GM19240 (cell line): ENCODE results near the gene CAMK1.
A peak's percentile ranks its signal among the peaks of the same experiment; 100 is the strongest.
"Not testable (repeated sequence)": the region's sequence is repeated elsewhere in the genome, so short reads cannot be mapped to it uniquely, and the experiment has no call there.

Experiments used
- DNase-seq: peaks from one replicate; pipeline ENCODE4 v3.0.0; 2011; ENCODE audit warnings: low spot score; ENCODE audit not compliant: insufficient read length

CAMK1 gene

GRCh38 chr3:9776896-9777693 is 7.3 kb upstream of the CAMK1 start:
- no peak for DNase-seq

DNA sequence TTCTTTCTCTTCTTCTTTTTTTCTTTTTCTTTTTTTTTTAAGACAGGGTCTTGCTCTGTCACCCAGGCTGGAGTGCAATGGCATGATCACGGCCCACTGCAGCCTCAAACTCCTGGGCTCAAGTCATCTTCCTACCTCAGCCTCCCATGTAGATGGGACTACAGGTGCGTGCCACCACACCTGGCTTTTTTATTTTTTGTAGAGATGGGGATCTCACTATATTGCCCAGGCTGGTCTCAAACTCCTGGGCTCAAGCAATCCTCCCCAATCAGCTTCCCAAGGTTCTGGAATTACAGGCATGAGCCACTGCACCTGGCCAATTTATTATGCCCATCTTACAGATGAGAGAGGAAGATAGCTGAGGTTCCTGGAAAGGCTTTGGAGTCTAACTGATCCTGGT is 1.3 kb upstream of the CAMK1 start:
- DNase-seq, result not testable (repeated sequence)

DNA sequence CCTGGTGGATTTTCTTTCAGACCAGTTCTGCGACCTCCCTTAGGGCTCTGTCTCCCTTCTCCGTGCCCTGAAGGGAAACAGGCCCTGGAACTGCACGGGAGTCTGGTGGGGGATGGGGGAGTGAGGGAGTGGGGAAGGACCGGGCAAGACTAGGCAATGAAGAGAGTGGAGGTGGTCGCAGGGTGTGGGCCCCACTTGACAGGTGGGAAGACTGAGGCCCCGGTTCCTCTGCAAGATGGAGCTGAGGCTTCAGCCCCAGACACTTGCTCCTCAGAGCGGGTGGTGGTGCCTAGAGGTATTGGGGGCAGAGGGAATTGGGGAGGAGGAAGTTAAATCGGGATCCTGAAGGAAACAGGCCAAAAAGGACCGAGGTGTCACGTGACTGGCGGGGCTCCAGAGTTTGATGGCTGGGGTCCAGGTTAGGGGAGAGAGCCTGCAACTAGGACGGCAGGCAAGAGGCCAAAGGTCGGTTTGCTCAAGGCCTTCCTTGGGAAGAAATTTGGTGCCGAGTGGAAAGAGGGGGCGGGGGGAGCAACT is 597 bp upstream of the CAMK1 start:
- DNase-seq, result no peak

GRCh38 chr3:9769012-9769411 is 735 bp downstream of the CAMK1 start:
- no peak for DNase-seq

- no peak for DNase-seq
Measured at GRCh38 chr3:9768141-9768775, 1.5 kb downstream of the CAMK1 start.

DNA sequence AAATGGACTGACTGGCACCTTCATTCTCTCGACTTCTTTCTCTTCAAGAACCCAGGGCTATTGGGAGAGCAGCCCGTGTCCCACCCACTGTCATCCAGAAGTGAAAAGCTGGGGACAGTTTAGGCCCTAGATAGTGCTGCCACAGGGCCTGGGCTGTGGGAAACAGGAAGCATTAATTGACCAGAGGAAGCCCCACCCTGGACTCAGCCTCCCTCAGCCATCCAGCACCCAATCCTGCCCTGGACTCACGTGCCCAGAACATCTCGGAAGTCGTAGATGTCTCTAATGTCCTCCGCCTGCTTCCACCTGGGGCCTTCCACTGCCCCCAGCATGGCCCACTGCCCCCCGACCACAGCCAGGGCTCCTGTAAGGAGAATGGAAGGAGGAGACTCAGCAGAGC is 2.3 kb downstream of the CAMK1 start:
- no peak for DNase-seq

- DNase-seq, result no peak
Measured at GRCh38 chr3:9765865-9766264, 3.9 kb downstream of the CAMK1 start.

DNA sequence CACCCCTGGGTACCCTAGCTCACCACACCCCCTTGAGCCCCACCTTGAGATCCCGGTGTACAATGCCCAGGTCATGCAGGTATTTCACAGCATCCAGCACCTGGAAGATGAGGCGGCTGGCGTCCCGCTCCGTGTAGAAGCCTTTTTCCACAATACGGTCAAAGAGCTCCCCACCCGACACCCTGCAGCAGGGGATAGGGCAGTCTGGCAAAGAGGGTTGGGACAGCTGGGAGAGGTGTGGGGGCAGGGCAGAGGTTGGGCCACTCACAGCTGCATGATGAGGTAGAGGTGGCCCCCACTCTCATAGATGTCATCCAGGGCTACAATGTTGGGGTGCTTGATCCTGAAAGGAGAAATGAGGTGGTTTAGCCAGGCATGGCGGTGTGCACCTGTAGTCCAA is 6.9 kb downstream of the CAMK1 start:
- DNase-seq, result no peak

DNA sequence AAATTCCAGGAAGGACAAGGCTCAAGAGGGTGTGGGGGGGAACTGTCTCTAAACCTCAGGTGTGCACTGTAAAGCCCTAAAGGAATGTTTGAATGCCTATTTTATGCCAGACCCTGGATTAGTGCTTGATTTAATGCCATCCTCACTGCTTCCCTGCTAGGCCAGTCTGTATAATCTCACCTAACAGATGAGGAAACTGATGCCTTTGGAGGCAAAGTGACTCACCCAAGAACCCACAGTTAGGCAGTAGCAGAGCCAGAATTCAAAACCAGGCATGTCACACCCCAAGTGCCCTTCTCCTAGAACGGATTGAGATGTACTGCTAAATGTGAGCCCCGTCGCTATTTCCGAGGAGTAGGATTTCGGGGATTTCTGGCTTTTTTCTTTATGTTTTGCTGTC is 7.8 kb downstream of the CAMK1 start:
- DNase-seq, result no peak

- no peak for DNase-seq
Measured at GRCh38 chr3:9760779-9761505, 8.8 kb downstream of the CAMK1 start.

GRCh38 chr3:9757427-9757826 is 12.3 kb downstream of the CAMK1 start:
- no peak for DNase-seq

DNA sequence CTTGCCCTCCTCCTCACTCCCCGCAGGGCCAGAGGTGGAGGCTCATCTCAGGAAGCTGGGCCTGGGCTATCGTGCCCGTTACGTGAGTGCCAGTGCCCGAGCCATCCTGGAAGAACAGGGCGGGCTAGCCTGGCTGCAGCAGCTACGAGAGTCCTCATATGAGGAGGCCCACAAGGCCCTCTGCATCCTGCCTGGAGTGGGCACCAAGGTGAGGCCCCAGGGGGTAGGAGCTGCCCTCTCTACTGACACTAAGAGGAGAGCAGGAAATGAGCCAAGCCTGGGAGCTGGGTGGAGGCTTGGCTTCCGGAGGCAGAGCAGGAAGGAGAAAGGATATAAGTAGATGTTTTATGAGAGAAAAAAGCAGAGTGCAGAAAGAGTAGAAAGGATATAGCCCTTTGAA is 15.1 kb downstream of the CAMK1 start:
- DNase-seq, result no peak

GRCh38 chr3:9750556-9751411 is 19.0 kb downstream of the CAMK1 start:
- no peak for DNase-seq

GRCh38 chr3:9749645-9750555 is 19.8 kb downstream of the CAMK1 start, which contains the start of gene OGG1:
Gene OGG1 (plus strand): TSS chr3:9749952. CDS start chr3:9750287, 335 bp downstream.
- DNase-seq, result peak; percentile 99

- DNase-seq, result no peak
Measured at GRCh38 chr3:9749296-9749644, 20.5 kb downstream of the CAMK1 start.

DNA sequence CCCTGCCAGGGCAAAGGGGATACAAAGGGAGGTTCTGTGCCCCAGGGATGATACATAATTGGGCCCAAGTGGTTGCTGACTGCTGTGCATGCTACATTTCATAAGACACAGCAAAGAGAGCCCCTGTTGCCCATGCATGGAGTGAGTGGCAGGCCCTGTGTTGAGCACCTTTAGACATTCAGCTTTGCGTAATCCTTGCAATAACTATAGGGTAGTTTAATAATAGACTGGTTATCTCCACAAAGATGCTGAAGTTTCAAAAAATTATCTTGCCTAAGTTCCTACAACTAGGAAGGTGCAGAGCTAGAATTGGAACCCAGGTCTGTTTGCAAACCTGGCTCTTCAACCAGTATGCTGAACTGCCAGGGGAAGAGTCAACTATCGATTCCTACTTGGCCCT is 21.7 kb downstream of the CAMK1 start:
- DNase-seq, result no peak

- no peak for DNase-seq
Measured at GRCh38 chr3:9747267-9747666, 22.5 kb downstream of the CAMK1 start.

- no peak for DNase-seq
Measured at GRCh38 chr3:9746330-9746729, 23.4 kb downstream of the CAMK1 start.

GRCh38 chr3:9745521-9745920 is 24.2 kb downstream of the CAMK1 start:
- DNase-seq, result no peak

DNA sequence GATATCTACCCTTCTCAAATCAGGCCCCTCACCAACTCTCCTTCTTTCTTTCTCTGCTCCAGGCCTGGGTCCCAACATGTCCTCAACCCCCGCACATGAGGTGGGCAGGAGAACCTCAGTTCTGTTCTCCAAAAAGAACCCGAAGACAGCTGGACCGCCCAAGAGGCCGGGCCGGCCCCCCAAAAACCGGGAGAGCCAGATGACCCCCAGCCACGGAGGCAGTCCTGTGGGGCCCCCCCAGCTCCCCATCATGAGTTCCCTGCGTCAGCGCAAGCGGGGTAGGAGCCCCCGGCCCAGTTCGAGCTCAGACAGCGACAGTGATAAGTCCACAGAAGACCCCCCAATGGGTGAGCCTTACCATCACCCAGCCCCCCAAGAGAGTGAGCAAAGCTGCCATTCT is 25.6 kb downstream of the CAMK1 start:
- no peak for DNase-seq
